ENCODE data around the gene BRD3OS. TPM values are rescaled to one million over a fixed set of nuclear protein-coding genes. Genes with fewer than 3 reads are reported as not detected.

BRD3OS gene
- total RNA-seq, 1 experiment from 2014 or later, result 16.2 TPM

DNA sequence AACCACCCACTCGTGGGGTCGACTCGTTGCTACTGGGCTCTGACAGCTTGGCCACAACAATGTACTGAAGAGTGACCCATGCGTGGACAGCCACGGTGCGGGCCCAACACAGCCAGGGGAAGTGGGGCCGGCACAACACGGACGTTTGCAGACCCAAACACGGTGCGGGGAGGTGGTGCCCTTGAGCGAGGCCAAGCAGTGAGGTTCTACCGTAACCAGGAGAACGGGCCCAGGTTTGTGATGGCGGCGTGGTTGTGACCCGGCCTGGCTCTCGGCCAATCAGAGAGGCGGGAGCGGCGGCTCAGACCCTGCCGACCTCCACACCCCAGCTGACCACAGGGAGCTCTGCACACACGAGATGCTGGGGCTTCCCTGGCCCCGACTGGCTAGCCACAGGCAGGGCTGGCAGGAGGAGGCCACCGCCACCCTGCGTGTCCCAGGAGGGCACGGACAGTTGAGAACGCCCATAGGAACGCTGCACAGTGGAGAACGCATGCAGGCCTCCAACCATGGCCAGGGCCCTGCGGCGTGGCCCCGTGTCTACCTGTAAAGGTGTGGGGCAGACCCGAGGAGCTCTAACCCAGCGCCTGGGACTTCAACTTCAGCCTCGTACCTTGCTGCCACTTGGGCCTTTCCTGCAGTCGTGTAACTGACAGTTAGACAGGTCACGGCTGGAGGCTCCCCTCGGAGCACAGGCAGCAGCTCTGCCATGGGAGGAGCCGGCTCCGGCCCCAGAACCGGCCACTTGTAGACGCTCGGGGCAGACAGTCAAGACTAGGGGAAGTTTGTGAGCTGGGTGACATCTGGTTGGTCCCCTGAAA lies 28.9 kb downstream of the BRD3OS start (continued):
- TF ChIP-seq, protein P1, sequence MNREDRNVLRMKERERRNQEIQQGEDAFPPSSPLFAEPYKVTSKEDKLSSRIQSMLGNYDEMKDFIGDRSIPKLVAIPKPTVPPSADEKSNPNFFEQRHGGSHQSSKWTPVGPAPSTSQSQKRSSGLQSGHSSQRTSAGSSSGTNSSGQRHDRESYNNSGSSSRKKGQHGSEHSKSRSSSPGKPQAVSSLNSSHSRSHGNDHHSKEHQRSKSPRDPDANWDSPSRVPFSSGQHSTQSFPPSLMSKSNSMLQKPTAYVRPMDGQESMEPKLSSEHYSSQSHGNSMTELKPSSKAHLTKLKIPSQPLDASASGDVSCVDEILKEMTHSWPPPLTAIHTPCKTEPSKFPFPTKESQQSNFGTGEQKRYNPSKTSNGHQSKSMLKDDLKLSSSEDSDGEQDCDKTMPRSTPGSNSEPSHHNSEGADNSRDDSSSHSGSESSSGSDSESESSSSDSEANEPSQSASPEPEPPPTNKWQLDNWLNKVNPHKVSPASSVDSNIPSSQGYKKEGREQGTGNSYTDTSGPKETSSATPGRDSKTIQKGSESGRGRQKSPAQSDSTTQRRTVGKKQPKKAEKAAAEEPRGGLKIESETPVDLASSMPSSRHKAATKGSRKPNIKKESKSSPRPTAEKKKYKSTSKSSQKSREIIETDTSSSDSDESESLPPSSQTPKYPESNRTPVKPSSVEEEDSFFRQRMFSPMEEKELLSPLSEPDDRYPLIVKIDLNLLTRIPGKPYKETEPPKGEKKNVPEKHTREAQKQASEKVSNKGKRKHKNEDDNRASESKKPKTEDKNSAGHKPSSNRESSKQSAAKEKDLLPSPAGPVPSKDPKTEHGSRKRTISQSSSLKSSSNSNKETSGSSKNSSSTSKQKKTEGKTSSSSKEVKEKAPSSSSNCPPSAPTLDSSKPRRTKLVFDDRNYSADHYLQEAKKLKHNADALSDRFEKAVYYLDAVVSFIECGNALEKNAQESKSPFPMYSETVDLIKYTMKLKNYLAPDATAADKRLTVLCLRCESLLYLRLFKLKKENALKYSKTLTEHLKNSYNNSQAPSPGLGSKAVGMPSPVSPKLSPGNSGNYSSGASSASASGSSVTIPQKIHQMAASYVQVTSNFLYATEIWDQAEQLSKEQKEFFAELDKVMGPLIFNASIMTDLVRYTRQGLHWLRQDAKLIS (CRISPR knock-in tag; IDR thresholded peaks at IDR 0.05; ENCODE audit: borderline replicate concordance), result no peak
- TF ChIP-seq, protein P2, sequence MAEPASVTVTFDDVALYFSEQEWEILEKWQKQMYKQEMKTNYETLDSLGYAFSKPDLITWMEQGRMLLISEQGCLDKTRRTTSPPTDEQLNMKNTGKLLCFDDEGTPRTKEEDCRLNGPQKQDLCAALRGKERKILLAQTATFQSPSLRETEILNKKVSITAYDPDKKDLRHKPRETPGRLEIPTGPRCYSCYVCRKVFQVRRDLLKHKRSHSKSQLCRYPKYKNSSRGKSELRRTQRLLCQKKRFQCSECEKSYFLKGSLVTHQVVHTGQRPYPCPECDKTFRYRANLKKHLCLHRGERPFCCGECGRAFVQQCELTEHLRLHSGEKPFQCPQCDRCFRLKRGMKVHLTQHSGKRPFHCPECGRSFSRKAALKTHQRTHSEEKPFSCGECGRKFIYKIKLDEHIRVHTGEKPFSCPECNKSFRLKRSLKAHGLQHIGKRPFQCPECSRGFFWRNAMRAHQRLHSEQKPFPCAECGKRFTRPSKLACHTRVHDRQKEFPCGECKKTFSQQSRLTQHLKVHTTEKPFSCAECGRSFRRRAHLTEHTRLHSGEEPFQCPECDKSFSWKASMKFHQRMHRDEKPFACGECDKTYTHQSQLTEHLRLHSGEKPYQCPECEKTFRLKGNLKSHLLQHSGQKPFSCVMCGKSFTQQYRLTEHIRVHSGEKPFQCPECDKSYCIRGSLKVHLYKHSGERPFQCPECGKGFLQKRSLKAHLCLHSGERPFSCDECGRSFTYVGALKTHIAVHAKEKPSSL (CRISPR knock-in tag; conservative IDR thresholded peaks at IDR 0.05), result no peak
- TF ChIP-seq, protein P3, sequence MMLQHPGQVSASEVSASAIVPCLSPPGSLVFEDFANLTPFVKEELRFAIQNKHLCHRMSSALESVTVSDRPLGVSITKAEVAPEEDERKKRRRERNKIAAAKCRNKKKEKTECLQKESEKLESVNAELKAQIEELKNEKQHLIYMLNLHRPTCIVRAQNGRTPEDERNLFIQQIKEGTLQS (CRISPR knock-in tag; conservative IDR thresholded peaks at IDR 0.05), result no peak
- no peak for TF ChIP-seq IRF2 (CRISPR knock-in tag; IDR thresholded peaks at IDR 0.05; ENCODE audit: borderline replicate concordance, low read depth)
- TF ChIP-seq, protein P4, sequence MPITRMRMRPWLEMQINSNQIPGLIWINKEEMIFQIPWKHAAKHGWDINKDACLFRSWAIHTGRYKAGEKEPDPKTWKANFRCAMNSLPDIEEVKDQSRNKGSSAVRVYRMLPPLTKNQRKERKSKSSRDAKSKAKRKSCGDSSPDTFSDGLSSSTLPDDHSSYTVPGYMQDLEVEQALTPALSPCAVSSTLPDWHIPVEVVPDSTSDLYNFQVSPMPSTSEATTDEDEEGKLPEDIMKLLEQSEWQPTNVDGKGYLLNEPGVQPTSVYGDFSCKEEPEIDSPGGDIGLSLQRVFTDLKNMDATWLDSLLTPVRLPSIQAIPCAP (CRISPR knock-in tag; IDR thresholded peaks at IDR 0.05), result no peak

DNA sequence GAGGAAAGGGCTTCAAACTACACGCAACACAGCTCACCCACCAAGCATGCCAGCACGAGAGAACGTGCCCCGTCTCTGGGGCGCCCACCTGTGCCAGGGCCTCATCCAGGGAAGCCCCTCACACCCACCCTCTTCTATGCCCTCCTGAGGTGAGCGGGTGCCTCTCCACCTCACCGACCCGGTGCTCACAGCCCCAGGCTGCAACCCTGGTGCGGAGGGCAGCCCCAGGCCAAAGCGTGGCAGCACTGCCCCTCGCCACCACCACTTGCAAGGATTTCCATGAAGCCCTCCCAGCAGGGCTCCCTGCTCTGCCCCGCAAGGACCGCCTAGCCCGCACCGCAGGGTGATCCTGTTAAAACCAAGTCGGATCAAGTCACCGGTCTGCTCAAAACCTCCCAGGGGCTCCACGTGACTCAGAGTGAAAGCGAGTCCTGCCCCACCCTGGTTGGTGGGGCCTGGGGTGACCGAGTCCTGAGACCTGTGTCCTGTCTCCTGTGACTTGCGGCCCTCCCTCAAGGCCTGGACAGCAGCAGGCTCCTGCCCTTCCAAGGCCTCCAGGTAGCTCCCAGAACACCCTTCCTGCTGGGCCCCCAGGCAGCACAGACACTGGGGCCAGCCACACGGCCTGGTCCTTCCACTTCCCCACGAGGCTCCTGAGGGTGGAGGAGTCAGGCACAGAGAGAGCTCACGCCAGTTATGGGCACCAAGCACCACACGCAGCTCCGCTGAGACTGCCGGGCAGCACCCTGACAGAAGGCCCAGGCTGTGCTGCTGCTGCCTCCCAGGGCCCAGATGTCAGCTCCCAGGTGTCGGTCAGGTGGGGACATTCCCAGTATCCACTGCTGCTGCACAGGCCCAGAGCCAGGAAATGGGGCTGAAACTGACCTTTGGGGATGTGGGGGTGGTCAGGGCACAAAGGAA lies 29.9 kb downstream of the BRD3OS start:
- DNase-seq (ENCODE audit: low spot score) (no peak), ATAC-seq (no peak)
- POLR2A ChIA-PET, result interaction anchor here (0.9 kb wide), 1 partner anchor 10 kb away, joined by 3 read pairs; no protein-coding TSS in a partner anchor
- Mint-ChIP-seq H3K4me3 (no peak overlapping the region), H3K27me3 (ENCODE audit: low read depth) (no peaks in the 10 kb centered on the region), H3K27ac (no peak overlapping the region), H3K4me1 (peaks cover 12% of the 10 kb centered on the region; the same call in 1 of the 2 replicates), H3K9me3 (no peaks in the 10 kb centered on the region), H3K36me3 (peaks cover 19% of the 10 kb centered on the region)
- CTCF ChIA-PET, result no interaction called here
- TF ChIP-seq, protein P4 (CRISPR knock-in tag; IDR thresholded peaks at IDR 0.05), result no peak
- TF ChIP-seq, protein P5, sequence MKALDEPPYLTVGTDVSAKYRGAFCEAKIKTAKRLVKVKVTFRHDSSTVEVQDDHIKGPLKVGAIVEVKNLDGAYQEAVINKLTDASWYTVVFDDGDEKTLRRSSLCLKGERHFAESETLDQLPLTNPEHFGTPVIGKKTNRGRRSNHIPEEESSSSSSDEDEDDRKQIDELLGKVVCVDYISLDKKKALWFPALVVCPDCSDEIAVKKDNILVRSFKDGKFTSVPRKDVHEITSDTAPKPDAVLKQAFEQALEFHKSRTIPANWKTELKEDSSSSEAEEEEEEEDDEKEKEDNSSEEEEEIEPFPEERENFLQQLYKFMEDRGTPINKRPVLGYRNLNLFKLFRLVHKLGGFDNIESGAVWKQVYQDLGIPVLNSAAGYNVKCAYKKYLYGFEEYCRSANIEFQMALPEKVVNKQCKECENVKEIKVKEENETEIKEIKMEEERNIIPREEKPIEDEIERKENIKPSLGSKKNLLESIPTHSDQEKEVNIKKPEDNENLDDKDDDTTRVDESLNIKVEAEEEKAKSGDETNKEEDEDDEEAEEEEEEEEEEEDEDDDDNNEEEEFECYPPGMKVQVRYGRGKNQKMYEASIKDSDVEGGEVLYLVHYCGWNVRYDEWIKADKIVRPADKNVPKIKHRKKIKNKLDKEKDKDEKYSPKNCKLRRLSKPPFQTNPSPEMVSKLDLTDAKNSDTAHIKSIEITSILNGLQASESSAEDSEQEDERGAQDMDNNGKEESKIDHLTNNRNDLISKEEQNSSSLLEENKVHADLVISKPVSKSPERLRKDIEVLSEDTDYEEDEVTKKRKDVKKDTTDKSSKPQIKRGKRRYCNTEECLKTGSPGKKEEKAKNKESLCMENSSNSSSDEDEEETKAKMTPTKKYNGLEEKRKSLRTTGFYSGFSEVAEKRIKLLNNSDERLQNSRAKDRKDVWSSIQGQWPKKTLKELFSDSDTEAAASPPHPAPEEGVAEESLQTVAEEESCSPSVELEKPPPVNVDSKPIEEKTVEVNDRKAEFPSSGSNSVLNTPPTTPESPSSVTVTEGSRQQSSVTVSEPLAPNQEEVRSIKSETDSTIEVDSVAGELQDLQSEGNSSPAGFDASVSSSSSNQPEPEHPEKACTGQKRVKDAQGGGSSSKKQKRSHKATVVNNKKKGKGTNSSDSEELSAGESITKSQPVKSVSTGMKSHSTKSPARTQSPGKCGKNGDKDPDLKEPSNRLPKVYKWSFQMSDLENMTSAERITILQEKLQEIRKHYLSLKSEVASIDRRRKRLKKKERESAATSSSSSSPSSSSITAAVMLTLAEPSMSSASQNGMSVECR (CRISPR knock-in tag; IDR thresholded peaks at IDR 0.05; ENCODE audit: borderline replicate concordance), result no peak
- TF ChIP-seq, protein P6, sequence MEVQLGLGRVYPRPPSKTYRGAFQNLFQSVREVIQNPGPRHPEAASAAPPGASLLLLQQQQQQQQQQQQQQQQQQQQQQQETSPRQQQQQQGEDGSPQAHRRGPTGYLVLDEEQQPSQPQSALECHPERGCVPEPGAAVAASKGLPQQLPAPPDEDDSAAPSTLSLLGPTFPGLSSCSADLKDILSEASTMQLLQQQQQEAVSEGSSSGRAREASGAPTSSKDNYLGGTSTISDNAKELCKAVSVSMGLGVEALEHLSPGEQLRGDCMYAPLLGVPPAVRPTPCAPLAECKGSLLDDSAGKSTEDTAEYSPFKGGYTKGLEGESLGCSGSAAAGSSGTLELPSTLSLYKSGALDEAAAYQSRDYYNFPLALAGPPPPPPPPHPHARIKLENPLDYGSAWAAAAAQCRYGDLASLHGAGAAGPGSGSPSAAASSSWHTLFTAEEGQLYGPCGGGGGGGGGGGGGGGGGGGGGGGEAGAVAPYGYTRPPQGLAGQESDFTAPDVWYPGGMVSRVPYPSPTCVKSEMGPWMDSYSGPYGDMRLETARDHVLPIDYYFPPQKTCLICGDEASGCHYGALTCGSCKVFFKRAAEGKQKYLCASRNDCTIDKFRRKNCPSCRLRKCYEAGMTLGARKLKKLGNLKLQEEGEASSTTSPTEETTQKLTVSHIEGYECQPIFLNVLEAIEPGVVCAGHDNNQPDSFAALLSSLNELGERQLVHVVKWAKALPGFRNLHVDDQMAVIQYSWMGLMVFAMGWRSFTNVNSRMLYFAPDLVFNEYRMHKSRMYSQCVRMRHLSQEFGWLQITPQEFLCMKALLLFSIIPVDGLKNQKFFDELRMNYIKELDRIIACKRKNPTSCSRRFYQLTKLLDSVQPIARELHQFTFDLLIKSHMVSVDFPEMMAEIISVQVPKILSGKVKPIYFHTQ (CRISPR knock-in tag; IDR thresholded peaks at IDR 0.05), result no peak
- TF ChIP-seq RELA (CRISPR knock-in tag; IDR thresholded peaks at IDR 0.05; ENCODE audit: borderline replicate concordance) (no peak), ATF1 (CRISPR knock-in tag; IDR thresholded peaks at IDR 0.05) (no peak), TP53 (CRISPR knock-in tag; IDR thresholded peaks at IDR 0.05) (no peak), CBFB (CRISPR knock-in tag; IDR thresholded peaks at IDR 0.05; ENCODE audit: low read depth) (no peak)
- TF ChIP-seq, protein P7, sequence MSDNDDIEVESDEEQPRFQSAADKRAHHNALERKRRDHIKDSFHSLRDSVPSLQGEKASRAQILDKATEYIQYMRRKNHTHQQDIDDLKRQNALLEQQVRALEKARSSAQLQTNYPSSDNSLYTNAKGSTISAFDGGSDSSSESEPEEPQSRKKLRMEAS (CRISPR knock-in tag; IDR thresholded peaks at IDR 0.05), result no peak
- TF ChIP-seq, protein P8, sequence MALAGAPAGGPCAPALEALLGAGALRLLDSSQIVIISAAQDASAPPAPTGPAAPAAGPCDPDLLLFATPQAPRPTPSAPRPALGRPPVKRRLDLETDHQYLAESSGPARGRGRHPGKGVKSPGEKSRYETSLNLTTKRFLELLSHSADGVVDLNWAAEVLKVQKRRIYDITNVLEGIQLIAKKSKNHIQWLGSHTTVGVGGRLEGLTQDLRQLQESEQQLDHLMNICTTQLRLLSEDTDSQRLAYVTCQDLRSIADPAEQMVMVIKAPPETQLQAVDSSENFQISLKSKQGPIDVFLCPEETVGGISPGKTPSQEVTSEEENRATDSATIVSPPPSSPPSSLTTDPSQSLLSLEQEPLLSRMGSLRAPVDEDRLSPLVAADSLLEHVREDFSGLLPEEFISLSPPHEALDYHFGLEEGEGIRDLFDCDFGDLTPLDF (CRISPR knock-in tag; IDR thresholded peaks at IDR 0.05), result no peak

Data from WTC11 (cell line).